Stimulated activated CD8-positive, alpha-beta memory T cell treated with anti-CD3 and anti-CD28 coated beads, Interleukin-15, amount 100 ng/mL, for 24 hours (primary cell): ENCODE measurements around the gene MDGA2.
"Not testable (repeated sequence)": the region's sequence is repeated elsewhere in the genome, so short reads cannot be mapped to it uniquely, and the experiment has no call there.

ENCODE experiments used
- DNase-seq: peaks from one replicate; pipeline ENCODE4 v3.0.0-alpha.2; 2020; ENCODE audit warnings: low read depth

Gene MDGA2

DNA sequence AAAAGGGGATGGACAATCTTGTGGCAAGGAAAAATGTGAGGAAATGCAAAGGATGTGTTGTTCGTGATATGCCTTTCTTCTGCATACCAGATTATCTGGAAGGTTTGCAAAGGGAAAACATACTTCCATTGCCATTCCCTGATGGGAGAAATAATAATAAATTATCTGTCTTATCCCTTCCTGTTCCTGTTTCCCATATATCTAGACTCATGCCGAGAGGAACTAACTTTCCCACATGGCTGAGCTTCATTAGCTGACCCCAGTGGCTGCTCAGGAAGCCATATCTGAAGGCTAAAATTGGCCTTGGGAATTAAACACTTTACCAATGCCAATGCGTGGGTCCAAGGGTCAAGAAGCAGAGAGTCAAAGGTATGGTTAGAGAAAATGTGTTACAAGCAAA is 439.8 kb downstream of the MDGA2 start:
- no peak for DNase-seq

DNA sequence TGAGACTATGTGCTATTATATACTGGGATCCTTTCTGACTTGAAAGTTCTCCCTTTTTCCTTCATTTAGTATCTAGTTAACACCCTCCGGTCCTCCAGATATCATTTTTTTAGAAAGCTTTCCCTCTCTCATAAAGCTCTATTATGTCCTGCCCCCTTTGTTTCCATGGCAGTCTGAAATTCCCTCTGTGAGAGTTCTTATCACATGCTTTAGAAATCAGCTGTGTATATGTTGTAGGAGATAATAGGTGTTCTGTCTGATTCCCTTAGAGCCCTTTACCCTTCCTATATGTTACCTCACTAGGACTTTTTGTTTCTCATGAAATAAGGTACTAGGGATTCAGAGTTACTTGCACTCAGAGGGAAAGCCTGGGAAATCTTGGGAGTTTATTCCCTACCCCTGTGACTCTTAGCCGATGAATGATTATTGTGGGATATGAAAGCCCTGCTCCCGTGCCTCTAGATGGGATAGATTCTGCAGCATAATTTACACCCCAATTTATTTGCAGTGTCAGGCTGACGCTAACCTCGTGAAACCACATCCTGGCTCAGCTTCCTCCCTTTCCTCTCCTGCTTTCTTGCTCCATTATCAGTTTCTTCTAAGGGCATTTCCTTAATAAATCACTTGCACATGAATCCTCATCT is 448.4 kb downstream of the MDGA2 start:
- no peak for DNase-seq

DNA sequence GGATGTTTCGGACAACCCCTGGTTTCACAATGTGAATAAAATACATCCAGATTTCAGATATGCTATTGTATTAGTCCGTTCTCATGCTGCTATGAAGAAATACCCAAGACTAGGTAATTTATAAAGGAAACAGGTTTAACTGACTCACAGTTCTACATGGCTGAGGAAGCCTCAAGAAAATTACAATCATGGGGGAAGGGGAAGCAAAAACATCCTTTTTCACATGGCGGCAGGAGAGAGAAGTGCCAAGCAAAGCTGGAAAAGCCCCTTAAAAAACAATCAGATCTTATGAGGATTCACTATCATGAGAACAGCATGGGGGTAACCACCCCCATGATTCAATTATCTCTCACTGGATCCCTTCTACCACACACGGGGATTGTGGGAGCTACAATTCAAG is 451.7 kb downstream of the MDGA2 start:
- no peak for DNase-seq

DNA sequence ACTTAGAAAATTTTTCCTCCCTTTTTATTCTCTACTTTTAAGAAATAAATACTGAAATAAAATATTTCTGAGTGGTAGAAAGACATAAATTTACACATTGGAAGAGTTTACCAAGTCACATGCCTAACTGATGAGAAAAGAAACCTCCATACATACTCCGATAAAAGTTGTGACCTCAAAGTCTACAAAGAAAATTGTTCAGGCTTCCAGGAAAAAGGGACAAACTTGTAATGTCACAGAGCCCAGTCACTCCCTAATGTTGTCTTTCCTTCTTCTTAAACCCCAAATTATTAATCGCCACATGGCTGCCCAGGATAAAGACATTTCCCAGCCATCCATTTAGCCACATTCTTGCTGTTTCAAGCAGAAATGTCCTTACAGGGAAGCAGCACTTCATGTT is 455.3 kb downstream of the MDGA2 start:
- no peak for DNase-seq

GRCh38 chr14:47211263-47211662 is 464.1 kb downstream of the MDGA2 start:
- DNase-seq, result no peak

DNA sequence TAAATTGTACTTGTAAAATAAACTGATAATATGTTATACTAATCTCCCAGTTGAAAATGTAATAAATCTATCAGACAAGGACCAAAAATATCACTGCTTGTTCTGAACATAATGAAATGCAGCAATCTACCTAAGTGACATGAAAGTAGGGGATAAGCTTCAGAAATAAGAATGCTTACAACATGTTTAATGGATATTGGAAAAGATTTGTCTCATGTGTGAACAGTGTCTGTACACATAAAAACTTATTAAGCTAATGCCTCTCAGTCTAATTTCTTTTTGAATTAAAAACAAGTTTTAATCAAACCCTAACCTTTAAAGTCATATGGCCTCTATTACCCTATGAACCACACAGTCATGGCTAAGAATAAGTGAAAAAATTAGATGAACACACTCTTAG is 465.3 kb downstream of the MDGA2 start:
- DNase-seq, result no peak

DNA sequence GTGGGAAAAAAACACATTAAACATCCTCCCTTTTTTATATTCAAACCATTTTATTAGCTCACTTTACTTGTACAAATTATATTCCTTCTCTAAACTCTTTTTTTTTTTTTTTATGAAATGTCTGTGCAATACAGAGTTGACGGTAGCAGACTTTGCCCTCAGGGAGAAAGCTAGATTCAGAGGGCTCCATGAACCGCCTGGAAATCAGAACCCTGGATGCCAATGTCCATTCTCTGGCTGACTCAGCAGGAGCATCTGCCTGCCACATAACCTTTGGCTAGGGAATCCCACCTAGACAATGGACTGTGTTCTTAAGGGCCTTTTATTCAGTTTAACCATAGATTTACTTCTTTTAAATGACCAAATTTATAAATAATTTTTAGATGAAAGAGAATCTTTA is 467.0 kb downstream of the MDGA2 start:
- DNase-seq, result no peak

DNA sequence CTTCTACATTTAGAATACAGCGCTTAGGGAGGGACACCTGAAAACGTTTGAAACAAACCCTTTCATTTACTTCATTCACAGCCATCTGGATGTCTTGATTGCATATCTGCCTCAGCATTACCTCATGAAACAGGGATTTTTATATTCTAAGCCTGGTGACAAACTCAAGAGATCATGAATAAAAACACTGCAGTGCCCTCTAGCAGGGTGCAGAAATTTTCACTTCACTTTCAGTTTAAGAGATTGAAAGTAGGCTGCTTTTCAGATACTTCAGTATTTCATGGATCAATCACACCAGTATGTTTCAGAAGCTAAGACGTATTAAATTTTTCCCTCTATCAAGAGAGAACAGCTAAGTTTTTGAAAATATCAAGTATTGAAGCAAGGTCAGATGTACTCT is 467.8 kb downstream of the MDGA2 start:
- DNase-seq, result no peak

GRCh38 chr14:47200740-47201139 is 474.7 kb downstream of the MDGA2 start:
- no peak for DNase-seq

GRCh38 chr14:47195582-47195981 is 479.8 kb downstream of the MDGA2 start:
- DNase-seq, result no peak

DNA sequence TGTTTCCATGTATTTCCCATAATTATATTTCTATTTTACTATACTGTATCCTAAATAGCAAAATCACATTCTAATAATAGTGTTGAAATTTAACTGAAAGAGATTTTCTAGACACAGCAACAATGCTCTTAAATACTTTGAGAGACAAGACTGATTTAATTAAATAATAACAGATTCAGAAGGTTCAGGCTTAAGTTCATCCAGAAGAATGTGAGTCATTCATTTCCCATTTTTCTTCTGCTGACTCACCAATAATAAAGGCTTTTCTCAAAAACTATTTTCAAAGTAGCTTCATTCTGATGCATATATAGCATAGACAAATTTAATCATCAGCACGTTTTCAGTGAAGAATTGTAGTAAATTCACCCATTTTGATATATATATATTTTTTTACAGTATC is 481.4 kb downstream of the MDGA2 start:
- DNase-seq, result no peak

DNA sequence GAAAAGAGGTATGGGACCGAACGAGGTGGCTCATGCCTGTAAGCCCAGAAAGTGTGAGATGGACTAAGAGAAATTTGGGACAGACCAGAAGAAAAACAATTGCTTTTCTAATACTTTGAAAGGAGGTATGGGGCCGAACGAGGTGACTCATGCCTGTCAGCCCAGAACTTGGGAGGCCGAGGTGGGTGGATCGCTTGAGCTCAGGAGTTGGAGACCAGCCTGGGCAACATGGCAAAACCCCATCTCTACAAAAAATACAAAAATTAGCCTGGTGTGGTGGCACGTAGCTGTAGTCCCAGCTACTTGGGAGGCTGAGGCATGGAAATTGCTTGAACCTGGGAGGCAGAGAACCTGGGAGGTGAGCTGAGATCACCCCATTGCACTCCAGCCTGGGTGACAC is 483.2 kb downstream of the MDGA2 start:
- not testable (repeated sequence) for DNase-seq

- no peak for DNase-seq
Measured at GRCh38 chr14:47191700-47192099, 483.7 kb downstream of the MDGA2 start.

- no peak for DNase-seq
Measured at GRCh38 chr14:47189911-47190484, 485.4 kb downstream of the MDGA2 start.

DNA sequence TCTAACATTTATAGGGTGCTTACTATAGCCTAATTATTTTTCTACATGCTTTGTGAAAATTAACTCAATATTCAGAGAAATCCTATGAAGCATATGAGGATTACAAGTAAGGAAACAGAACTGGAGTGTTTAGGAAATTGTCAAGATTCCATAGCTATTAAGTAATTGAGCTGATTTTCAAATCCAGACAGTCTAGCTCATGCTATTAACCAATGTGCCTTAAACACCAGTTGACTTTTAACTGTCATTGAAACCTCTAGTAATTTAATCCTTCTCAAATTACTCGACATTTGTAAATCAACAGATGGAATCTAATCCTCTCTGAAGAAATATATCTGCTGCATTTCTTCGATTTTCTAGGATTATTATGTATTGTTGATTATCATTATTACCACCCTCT is 488.9 kb downstream of the MDGA2 start:
- DNase-seq, result no peak

DNA sequence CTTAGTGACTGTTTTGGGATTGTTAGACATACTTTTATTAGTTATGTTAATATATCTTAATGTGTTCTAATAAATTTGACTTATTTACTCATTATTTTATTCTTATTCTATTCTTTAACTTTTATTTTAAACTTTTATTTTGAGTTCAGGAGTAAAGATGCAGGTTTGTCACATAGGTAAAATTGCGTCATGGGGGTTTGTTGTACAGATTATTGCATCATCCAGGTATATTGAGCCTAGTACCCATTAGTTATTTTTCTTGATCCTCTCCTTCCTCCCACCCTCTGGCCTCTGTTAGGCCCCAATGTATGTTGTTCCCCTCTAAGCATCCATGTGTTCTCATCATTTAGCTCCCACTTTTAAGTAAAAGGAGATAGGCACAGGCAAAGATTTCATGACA is 495.5 kb downstream of the MDGA2 start:
- DNase-seq, result no peak

DNA sequence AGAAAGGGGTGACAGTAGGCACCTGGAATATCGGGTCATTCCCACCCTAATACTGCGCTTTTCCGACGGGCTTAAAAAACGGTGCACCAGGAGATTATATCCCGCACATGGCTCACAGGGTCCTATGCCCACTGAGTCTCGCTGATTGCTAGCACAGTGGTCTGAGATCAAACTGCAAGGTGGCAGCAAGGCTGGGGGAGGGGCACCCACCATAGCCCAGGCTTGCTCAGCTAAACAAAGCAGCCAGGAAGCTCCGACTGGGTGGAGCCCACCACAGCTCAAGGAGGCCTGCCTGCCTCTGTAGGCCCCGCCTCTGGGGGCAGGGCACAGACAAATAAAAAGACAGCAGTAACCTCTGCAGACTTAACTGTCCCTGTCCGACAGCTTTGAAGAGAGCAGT is 503.5 kb downstream of the MDGA2 start:
- not testable (repeated sequence) for DNase-seq

GRCh38 chr14:47167402-47167801 is 508.0 kb downstream of the MDGA2 start:
- DNase-seq, result no peak

- DNase-seq, result no peak
Measured at GRCh38 chr14:47155395-47155794, 520.0 kb downstream of the MDGA2 start.

DNA sequence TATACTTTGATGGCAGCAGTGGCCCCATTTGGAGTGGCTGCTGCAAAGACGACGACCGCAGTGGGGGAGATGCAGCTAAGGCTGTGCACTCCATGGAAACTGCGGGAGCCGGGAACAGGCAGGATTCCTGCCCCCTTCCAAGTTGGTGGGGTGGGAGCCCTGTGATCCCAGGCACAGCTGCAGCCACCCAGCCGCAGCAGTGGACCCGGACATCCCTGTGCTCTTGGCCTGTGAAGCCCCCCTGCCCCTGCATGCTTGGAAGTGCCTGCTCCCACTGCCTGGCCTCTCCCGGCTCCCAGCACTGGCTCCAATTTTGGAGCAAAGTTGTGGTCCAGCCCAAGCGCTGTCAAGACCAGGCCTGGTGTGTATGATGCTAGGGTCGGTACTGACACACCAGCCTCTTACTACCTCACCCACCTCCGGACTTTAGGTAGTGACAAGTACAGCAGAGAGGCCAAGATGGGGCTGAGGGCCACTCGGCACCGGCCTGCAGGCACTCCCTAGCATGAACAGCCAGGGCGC is 521.1 kb downstream of the MDGA2 start:
- no peak for DNase-seq

DNA sequence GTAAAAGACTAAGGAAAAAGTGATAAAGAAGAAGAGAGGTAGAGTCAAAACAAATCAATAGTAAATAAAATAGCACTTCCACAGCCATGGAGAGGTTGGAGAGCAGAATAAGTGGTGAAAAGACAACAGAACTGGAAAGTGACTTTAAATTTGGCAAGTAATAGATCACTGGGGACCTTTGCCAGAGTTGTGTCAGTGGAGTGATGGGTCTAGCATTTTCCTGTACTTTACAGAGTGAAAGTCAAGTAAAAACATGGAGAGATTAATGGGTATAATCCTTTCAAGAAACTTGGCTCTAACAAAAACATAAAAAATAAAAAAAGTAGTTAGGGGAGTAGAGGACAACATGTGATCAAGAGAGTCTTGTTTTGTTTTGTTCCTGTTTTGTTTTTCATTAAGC is 521.7 kb downstream of the MDGA2 start:
- no peak for DNase-seq

DNA sequence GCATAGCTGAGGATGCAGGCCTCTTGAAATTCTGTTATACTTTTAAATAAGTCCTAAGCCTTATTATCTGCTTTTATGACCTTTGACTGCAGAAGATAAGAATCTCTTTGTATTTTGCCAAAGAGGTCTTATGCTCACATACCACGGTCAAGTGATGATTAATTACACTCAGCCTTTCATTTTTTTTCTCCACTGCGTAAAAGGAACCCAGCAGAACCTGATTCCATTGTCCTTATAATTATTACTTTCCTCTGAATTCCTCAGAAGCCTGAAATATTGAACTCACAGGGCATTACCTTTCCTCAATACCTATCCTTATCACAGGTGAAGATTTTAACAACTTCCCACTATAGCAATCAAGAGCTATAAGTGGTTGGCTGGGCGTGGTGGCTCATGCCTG is 525.1 kb downstream of the MDGA2 start:
- no peak for DNase-seq

DNA sequence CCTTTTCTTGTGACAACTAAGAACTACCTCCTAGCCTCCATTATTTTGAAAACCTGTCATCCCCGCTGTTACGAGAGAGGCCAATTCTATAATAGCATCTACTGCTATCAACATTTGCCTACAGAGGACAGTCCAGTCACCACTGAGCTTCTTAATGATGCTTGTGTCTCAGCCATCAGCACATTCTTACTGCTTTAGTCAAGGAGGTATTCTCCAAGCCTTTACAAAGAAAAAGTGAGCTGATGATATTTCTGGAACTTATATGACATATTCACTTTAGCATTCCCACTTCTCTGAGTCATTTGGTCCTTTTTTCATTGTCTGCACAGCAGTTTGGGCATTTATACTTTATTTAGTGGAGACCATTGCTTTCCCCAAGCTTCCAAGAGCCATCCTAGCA is 526.1 kb downstream of the MDGA2 start:
- DNase-seq, result no peak

DNA sequence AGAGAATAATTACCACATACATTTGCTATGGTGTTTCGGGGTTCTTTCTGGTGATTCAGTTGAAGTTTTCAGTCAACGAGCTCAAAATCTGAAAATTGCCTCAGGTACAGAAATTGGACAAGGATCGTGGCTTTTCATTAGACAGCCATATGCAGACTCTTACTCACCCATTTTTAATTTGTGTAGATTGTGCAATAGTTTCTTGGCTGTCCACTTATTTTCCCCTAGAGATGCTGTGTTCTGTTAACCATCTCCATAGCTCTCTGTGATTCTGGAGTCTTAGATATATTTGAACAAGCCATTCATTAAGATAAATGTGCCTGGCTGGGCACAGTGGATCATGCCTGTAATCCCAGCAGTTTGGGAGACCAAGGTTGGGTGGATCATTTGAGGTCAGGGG is 526.7 kb downstream of the MDGA2 start:
- DNase-seq, result no peak
